Nephron (organoid): ENCODE results near the gene GRM8.

Source experiments
- H3K27ac Mint-ChIP-seq, 3 experiments: 2 replicates each; pipeline ENCODE4 v1.8.0; 2020; ENCODE audit warnings: mixed read lengths in 3 of 3, mild to moderate bottlenecking in 2 of 3, moderate library complexity in 1 of 3
- H3K27me3 Mint-ChIP-seq: 2 replicates; pipeline ENCODE4 v1.8.0; 2021; ENCODE audit warnings: low read depth, mild to moderate bottlenecking, moderate library complexity, mixed read lengths
- H3K36me3 Mint-ChIP-seq: 2 replicates; pipeline ENCODE4 v1.8.0; 2020; ENCODE audit warnings: low read depth, mixed read lengths
- H3K4me1 Mint-ChIP-seq: 2 replicates; pipeline ENCODE4 v1.8.0; 2020; ENCODE audit warnings: mixed read lengths
- H3K4me3 Mint-ChIP-seq, 3 experiments: 2 replicates each; pipeline ENCODE4 v1.8.0; 2020; ENCODE audit warnings: mild to moderate bottlenecking in 3 of 3, mixed read lengths in 3 of 3, moderate library complexity in 2 of 3
- H3K9me3 Mint-ChIP-seq: 2 replicates; pipeline ENCODE4 v1.8.0; 2020; ENCODE audit warnings: mixed read lengths
- CTCF ChIP-seq, 3 experiments: fragments of 200-600 bp; sonication (generic); IDR thresholded peaks; one replicate each; pipeline ENCODE4 v1.5.0; 2021; ENCODE audit warnings: antibody characterized with exemption in 3 of 3; ENCODE audit not compliant: unreplicated experiment in 3 of 3

GRM8 gene

GRCh38 chr7:126447984-126448383, 804.8 kb downstream of the GRM8 start:
- no peak overlapping the region for H3K27ac Mint-ChIP-seq

DNA sequence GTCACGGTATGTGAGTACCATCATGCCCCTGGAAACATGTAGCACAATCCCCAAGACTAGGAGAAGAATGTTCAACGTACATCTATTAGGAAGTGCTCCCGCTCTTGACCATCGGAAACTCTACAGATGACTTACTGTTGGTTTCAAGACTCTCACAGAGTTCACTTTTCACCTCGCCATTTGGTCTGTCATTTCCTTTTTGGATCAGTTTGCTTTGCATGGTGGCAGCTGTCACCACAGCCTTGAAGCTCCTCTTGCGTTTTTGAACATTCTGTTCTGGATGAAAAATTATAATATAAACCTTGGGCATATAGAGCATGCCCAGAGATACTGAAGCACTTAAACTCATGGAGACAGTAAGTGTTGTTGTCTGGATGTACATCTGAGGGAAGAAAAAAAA, 806.8 kb downstream of the GRM8 start:
- H3K9me3 Mint-ChIP-seq: no peaks in the 10 kb centered on the region
- H3K27me3 Mint-ChIP-seq: no peaks in the 10 kb centered on the region
- no peaks in the 10 kb centered on the region for H3K36me3 Mint-ChIP-seq

More at GRCh38 chr7:126447984-126448383, 804.8 kb downstream of the GRM8 start:
- Mint-ChIP-seq H3K9me3 (no peaks in the 10 kb centered on the region), H3K4me1 (peaks cover 48% of the 10 kb centered on the region), H3K36me3 (no peaks in the 10 kb centered on the region), H3K4me3 (no peak overlapping the region), H3K27me3 (peaks cover 9% of the 10 kb centered on the region)
- TF ChIP-seq CTCF (IDR thresholded peaks at IDR 0.05; ENCODE audit: unreplicated experiment in 3 of 3): no peak

GRCh38 chr7:126443951-126444350, 808.8 kb downstream of the GRM8 start:
- Mint-ChIP-seq H3K27me3 (no peaks in the 10 kb centered on the region), H3K9me3 (no peaks in the 10 kb centered on the region), H3K27ac (no peak overlapping the region), H3K4me1 (peaks cover 22% of the 10 kb centered on the region), H3K4me3 (no peak overlapping the region), H3K36me3 (no peaks in the 10 kb centered on the region)
- TF ChIP-seq CTCF (IDR thresholded peaks at IDR 0.05; ENCODE audit: unreplicated experiment in 3 of 3): no peak

More for the DNA sequence above, 806.8 kb downstream of the GRM8 start:
- Mint-ChIP-seq H3K4me1 (peaks cover 43% of the 10 kb centered on the region), H3K4me3 (no peak overlapping the region), H3K27ac (no peak overlapping the region)
- no peak for TF ChIP-seq CTCF (IDR thresholded peaks at IDR 0.05; ENCODE audit: unreplicated experiment in 3 of 3)

DNA sequence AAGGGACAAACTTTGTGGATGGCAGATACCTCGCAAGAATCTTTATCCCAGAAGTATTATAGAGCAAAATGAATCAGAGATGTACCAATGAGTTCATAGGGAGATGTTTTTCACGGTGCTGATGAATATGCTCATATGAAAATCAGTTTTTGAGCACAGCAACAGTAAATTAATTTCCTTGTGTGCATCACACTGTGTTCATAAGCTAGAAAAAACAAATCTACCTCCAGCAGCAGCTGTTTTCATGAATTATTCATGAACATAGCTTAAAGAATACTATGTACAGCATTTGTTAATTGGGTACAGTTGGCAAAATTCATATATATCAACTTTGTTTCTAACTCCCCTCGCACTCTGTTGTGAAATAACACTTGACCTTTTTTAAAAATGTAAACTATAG, 809.8 kb downstream of the GRM8 start:
- no peaks in the 10 kb centered on the region for H3K27me3 Mint-ChIP-seq
- no peak overlapping the region for H3K4me3 Mint-ChIP-seq
- no peaks in the 10 kb centered on the region for H3K9me3 Mint-ChIP-seq
- peaks cover 16% of the 10 kb centered on the region for H3K4me1 Mint-ChIP-seq
- no peak for TF ChIP-seq CTCF (IDR thresholded peaks at IDR 0.05; ENCODE audit: unreplicated experiment in 3 of 3)
- no peak overlapping the region for H3K27ac Mint-ChIP-seq
- H3K36me3 Mint-ChIP-seq: no peaks in the 10 kb centered on the region

DNA sequence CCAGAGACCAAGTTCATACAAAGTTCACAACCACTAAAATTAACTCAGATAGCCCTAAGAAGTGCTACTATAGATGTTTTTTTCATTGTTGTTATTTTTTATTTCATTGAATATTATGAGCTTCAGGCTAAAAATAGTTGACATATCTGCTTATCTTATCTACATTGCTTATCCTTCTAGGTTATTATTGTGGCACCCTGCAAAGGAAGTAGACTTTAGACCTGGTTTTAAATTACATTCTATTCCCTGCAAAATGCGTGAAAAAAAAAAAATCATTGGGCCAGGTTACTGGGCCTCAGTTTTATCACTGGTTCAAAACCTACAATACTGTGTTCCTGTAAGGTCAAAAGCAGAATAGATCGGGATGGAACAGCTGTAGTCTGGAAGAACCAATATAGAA, 811.0 kb downstream of the GRM8 start:
- Mint-ChIP-seq H3K9me3 (no peaks in the 10 kb centered on the region), H3K4me1 (peaks cover 10% of the 10 kb centered on the region), H3K36me3 (no peaks in the 10 kb centered on the region), H3K27ac (no peak overlapping the region), H3K27me3 (no peaks in the 10 kb centered on the region), H3K4me3 (no peak overlapping the region)
- TF ChIP-seq CTCF (IDR thresholded peaks at IDR 0.05; ENCODE audit: unreplicated experiment in 3 of 3): no peak

DNA sequence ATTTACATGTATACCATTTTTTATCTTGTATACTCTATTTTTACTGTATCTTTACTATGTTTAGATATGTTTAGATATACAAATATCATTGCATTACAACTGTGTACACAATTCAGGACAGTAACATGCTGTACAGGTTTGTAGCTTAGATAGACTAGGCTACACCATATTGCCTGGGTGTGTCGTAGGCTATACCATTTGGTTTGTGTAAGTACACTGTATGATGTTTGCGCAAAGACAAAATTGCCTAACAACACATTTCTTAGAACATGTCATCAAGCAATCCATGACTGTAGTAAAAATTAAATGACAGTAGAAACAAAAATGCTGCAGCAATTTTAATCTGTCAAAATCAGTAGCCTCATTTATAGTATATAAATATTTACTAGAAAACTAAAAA, 812.2 kb downstream of the GRM8 start:
- no peaks in the 10 kb centered on the region for H3K9me3 Mint-ChIP-seq
- peaks cover 6% of the 10 kb centered on the region for H3K4me1 Mint-ChIP-seq
- no peak overlapping the region for H3K27ac Mint-ChIP-seq
- TF ChIP-seq CTCF (IDR thresholded peaks at IDR 0.05; ENCODE audit: unreplicated experiment in 3 of 3): no peak
- H3K27me3 Mint-ChIP-seq: no peaks in the 10 kb centered on the region
- H3K4me3 Mint-ChIP-seq: no peak overlapping the region
- no peaks in the 10 kb centered on the region for H3K36me3 Mint-ChIP-seq
